H1 (cell line): ENCODE results near the gene HIGD2A. TPM values are rescaled to one million over a fixed set of nuclear protein-coding genes. Genes with fewer than 3 reads are reported as not detected.

Source experiments
- BACH1 ChIP-seq: IDR thresholded peaks from 2 replicates; pipeline ENCODE4 v1.6.1; 2012; ENCODE audit warnings: low read length, improper control_type of control experiment
- FOSL1 ChIP-seq: IDR thresholded peaks from 2 replicates; pipeline ENCODE4 v1.6.1; 2011; ENCODE audit warnings: mild to moderate bottlenecking, low read depth, low read length, moderate library complexity; ENCODE audit not compliant: insufficient read depth
- RBBP5 ChIP-seq: IDR thresholded peaks from 2 replicates; pipeline ENCODE4 v1.7.1; 2012; ENCODE audit warnings: low read depth, mild to moderate bottlenecking, inconsistent platforms, low read length, moderate library complexity, borderline replicate concordance
- SIN3A ChIP-seq, 2 experiments: IDR thresholded peaks in 1 of 2; conservative IDR thresholded peaks in 1 of 2; 2 replicates each; pipeline ENCODE4 v1.6.1; 2011 to 2012; ENCODE audit warnings: low read length in 2 of 2, improper control_type of control experiment in 1 of 2, low read depth in 1 of 2, mild to moderate bottlenecking in 1 of 2
- polyA plus RNA-seq, 7 experiments: library from polyadenylated mRNA; depleted of rRNA in 3 of 7; stranded (reverse) in 5 of 7; unstranded in 2 of 7; fragments of >200 nt in 5 of 7; fragments of 200-250 nt in 2 of 7; gene quantifications; 1 replicate in 5 of 7; 2 replicates in 1 of 7; 4 replicates in 1 of 7; pipeline versions ENCODE4 v1.2.1 to v1.2.3, GENCODE V29; 2011 to 2013; ENCODE audit warnings: missing spikeins in 2 of 7, mixed read lengths in 2 of 7
- total RNA-seq: library from RNA; stranded (reverse); fragmentation: NEBNext Ultra II Directional; extraction: Animal tissue kit (Norgen Biotek cat#: 25700); gene quantifications from 2 replicates; pipeline ENCODE4 v1.2.1, GENCODE V29; 2021

HIGD2A gene
- total and polyA plus RNA-seq, 2 of the 8 experiments (the other 6 are each of a cell fraction or from before 2014, with no cell fraction given), result 95.5 to 264 TPM

DNA sequence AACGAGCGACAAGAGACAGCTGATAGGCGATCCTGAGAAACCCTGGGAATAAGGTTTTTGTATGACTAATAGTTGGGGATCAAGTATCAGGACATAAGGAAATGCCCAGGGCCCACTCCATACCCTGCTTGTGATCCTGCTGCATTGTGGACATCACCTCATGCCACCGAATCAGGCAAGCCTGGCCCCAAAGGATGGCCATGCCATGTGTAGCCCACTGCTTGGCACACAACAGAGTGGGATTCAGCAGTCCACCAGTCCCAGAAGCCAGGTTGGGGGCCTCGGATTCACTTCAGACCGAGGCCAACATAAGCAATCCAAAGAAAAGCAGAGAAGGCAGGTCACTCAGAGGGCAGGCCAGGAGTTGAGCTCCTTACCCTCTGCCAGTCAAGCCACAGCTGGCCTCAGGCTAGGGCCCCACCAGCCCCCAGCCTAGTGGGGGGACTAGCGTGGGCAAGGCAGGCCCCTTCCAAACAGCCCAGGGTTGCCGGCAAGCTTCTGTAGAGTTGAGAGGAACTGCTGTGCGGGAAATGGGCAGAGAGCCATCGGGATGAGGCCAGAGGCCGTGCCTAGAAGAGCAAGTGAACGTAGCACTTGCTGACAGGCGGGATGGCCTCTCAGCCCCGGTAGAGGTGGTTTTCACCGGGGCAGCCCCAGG lies 5.2 kb upstream of the HIGD2A start (continued):
- no peak for TF ChIP-seq RBBP5
- TF ChIP-seq FOSL1, result no peak
- no peak for TF ChIP-seq SIN3A (conservative IDR thresholded peaks at IDR 0.05 in 1 of 2, IDR thresholded peaks at IDR 0.05 in 1 of 2; ENCODE audit: low read depth in 1 of 2, low read length in 2 of 2)
- TF ChIP-seq BACH1, result no peak
